ENCODE data around the gene PARD3B.

PARD3B gene

DNA sequence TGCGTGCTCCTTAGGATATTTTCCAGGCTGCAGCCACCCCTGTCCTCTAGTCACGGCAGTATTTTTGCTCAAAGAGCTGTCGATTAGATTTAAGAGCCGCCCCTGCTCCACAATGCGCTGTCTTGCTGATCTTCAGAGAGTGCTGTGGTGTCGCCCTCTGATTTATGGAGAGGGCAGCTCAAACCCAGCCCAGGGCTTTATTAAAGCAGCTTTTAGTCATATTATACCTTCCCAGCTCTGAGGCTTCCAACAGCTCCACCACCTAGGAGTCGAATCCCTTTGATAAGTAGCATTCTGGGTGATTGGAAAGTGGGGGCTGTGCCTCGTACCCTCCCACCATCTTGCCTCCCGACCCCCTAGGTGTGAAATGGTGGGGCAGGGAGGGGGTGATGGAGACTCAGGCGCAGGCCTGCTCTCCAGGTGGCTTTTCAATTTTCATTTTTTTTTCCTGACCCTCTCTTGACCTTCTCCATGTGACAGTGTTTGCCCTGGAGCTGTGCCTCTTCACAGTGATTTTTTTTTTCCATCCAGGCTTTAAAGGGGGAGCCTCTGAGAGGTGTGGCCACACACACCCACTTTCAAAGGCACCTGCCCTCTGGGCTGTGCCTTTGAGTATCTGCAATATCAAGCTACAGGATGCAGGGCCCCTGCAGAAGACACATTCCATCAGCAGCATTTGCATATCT is 1084.0 kb downstream of the PARD3B start:
- no peaks in the 10 kb centered on the region for H3K27me3 ChIP-seq (ENCODE audit: control insufficient read depth, insufficient read depth, low read length)
- no peak overlapping the region for H3K4me3 ChIP-seq (ENCODE audit: low read length)
- no peak overlapping the region for H3K4me2 ChIP-seq (ENCODE audit: low read length)
- no peak overlapping the region for H3K9ac ChIP-seq (ENCODE audit: low read depth, low read length)
- no peaks in the 10 kb centered on the region for H3K36me3 ChIP-seq (ENCODE audit: insufficient read depth, low read length)
- H3K9me3 ChIP-seq (replicated peaks; ENCODE audit: low read length): no peaks in the 10 kb centered on the region
- no peaks in the 10 kb centered on the region for H3K4me1 ChIP-seq (ENCODE audit: control insufficient read depth, insufficient read depth, low read length)

DNA sequence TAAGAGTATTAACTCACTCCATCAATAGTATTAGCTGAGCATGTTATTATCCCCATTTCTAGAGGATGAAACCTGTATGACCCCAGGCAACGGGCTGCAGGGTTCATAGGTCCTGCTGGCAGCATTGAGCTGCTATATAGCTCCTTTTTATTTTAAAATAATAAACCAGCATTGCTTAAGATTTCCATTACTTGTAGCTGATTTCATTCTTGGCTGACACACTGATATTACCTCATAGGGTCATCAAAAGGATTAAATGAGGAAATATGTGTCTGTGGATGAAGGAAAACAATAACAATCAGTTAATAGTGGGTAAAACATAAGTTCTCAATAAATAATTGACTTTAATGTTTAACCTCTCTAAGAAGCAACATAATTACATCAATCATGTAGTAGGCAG is 1088.7 kb downstream of the PARD3B start:
- Histone ChIP-seq H3K36me3 (ENCODE audit: insufficient read depth, low read length) (no peaks in the 10 kb centered on the region), H3K9ac (ENCODE audit: low read depth, low read length) (no peak overlapping the region), H3K4me3 (ENCODE audit: low read length) (no peak overlapping the region), H3K4me2 (ENCODE audit: low read length) (no peak overlapping the region), H3K9me3 (replicated peaks; ENCODE audit: low read length) (no peaks in the 10 kb centered on the region), H3K4me1 (ENCODE audit: control insufficient read depth, insufficient read depth, low read length) (no peaks in the 10 kb centered on the region), H3K27me3 (ENCODE audit: control insufficient read depth, insufficient read depth, low read length) (no peaks in the 10 kb centered on the region)

DNA sequence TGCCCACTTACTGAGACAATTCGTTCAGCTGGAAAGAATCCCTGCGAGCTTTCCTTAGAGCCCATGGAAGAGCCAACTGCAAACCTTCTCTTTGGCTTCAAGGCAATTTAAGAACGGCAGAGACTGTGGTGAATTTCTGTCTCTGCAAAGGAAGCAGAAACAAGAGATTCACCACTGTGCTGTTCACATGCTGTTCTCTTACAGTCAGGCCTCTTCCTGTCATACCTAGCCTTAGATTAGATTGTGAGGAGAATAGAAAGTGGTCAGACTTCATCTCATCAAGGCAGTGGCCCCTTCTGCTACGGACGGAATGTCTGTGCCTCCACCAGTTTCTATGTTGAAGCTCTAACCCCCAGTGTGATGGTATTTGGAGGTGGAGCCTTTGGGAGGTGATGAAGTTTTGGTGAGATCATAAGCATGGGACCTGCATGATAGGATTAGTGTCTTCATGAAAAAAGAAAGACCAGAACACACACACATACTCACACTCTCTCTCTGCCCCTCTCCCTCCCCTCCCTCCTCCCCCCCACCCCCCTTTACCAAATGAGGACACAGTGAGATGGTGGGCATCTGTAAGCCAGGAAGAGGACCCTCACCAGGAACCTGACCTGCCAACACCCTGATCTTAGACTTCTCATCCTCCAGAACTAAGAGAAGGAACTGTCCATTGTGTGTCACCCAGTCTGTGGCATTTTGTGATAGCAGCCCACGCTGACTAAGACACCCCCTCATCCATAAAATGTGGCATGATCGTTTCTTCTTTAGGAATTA is 1091.5 kb downstream of the PARD3B start:
- Histone ChIP-seq H3K4me2 (ENCODE audit: low read length) (no peak overlapping the region), H3K4me3 (ENCODE audit: low read length) (no peak overlapping the region), H3K4me1 (ENCODE audit: control insufficient read depth, insufficient read depth, low read length) (no peaks in the 10 kb centered on the region), H3K9me3 (replicated peaks; ENCODE audit: low read length) (no peaks in the 10 kb centered on the region), H3K9ac (ENCODE audit: low read depth, low read length) (no peak overlapping the region), H3K36me3 (ENCODE audit: insufficient read depth, low read length) (no peaks in the 10 kb centered on the region), H3K27me3 (ENCODE audit: control insufficient read depth, insufficient read depth, low read length) (no peaks in the 10 kb centered on the region)

DNA sequence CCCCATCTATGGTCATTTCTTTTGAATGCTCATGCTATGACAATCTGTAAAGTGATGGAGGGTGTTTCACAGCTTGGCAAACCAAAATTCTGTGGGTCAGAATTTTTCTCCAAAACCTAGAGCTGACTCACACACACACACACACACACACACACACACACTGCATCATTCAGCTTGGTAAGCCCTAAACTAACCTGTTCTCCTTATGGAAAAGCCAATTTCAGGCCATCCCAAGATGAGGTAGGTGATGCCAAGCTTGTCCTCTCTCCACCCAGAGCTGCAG is 1092.0 kb downstream of the PARD3B start:
- no peaks in the 10 kb centered on the region for H3K4me1 ChIP-seq (ENCODE audit: control insufficient read depth, insufficient read depth, low read length)
- no peak overlapping the region for H3K4me3 ChIP-seq (ENCODE audit: low read length)
- no peak overlapping the region for H3K4me2 ChIP-seq (ENCODE audit: low read length)
- H3K9me3 ChIP-seq (replicated peaks; ENCODE audit: low read length): no peaks in the 10 kb centered on the region
- H3K27me3 ChIP-seq (ENCODE audit: control insufficient read depth, insufficient read depth, low read length): no peaks in the 10 kb centered on the region
- H3K36me3 ChIP-seq (ENCODE audit: insufficient read depth, low read length): no peaks in the 10 kb centered on the region
- H3K9ac ChIP-seq (ENCODE audit: low read depth, low read length): no peak overlapping the region

GRCh38 chr2:205637779-205638503 is 1092.7 kb downstream of the PARD3B start:
- no peaks in the 10 kb centered on the region for H3K9me3 ChIP-seq (replicated peaks; ENCODE audit: low read length)
- no peaks in the 10 kb centered on the region for H3K4me1 ChIP-seq (ENCODE audit: control insufficient read depth, insufficient read depth, low read length)
- H3K4me3 ChIP-seq (ENCODE audit: low read length): no peak overlapping the region
- H3K27me3 ChIP-seq (ENCODE audit: control insufficient read depth, insufficient read depth, low read length): no peaks in the 10 kb centered on the region
- H3K4me2 ChIP-seq (ENCODE audit: low read length): no peak overlapping the region
- no peaks in the 10 kb centered on the region for H3K36me3 ChIP-seq (ENCODE audit: insufficient read depth, low read length)
- no peak overlapping the region for H3K9ac ChIP-seq (ENCODE audit: low read depth, low read length)

GRCh38 chr2:205640716-205641115 is 1095.4 kb downstream of the PARD3B start:
- Histone ChIP-seq H3K4me3 (ENCODE audit: low read length) (no peak overlapping the region), H3K9me3 (replicated peaks; ENCODE audit: low read length) (no peaks in the 10 kb centered on the region), H3K36me3 (ENCODE audit: insufficient read depth, low read length) (no peaks in the 10 kb centered on the region), H3K4me2 (ENCODE audit: low read length) (no peak overlapping the region), H3K9ac (ENCODE audit: low read depth, low read length) (no peak overlapping the region), H3K4me1 (ENCODE audit: control insufficient read depth, insufficient read depth, low read length) (no peaks in the 10 kb centered on the region), H3K27me3 (ENCODE audit: control insufficient read depth, insufficient read depth, low read length) (no peaks in the 10 kb centered on the region)

DNA sequence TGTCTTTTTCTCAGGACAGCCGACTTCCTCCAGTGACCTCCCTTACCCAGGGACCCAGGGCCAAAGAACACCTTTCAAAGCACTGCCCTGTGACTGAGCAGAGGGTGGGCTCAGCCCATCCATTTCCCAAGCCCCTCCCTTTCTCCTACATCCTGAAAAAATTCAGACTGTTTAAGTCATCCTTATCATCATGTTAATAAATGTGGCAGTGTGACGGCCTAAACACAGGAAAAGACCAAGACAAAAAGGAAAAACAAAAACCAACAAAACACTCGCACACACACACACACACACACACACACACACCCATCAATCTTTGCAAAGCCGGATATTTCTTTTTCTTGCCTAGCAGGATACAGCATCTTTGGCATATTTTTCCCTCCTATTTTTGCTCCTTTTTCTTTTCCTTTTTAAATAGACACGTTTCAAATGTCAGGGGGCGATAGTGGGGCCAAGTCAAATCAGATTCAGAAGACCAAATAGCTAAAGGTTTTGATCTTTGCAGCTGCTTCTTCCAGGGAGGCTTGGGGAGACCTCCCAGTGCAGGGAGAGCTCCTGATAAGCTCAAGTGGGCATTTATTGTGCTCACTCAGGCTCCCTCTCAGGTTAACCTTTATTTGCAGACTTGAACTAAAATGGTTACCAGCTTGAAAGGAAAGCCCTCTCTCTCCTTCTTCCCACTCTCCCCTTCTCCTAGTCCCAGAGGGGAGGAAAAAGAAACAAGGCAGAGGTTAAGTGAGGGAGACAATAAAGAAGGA is 1097.5 kb downstream of the PARD3B start:
- Histone ChIP-seq H3K9ac (ENCODE audit: low read depth, low read length) (no peak overlapping the region), H3K4me2 (ENCODE audit: low read length) (no peak overlapping the region), H3K27me3 (ENCODE audit: control insufficient read depth, insufficient read depth, low read length) (no peaks in the 10 kb centered on the region), H3K9me3 (replicated peaks; ENCODE audit: low read length) (no peaks in the 10 kb centered on the region), H3K36me3 (ENCODE audit: insufficient read depth, low read length) (no peaks in the 10 kb centered on the region), H3K4me1 (ENCODE audit: control insufficient read depth, insufficient read depth, low read length) (no peaks in the 10 kb centered on the region), H3K4me3 (ENCODE audit: low read length) (no peak overlapping the region)

DNA sequence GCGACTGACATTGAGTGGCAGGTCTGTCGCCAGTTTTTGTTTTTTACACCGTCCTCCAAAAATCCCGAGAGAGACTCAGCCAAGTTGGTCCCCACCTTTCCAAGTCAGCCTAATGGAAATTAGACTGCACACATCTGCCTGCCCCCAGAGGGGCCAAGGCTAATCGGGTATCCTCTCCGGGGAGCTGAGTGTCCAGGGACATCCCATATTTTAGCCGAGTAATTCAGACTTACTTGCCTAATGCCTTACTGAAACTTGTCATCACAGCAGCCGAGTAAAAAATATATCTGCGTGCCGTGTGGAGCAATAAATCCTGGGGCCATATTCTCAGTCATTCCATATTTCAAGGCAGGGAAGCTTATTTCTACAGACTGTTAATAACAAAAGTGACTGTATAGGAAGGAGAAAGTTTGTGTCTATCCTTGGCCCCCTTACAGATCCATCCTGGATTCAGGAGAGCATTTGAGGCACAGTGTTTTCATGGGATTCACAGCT is 1098.2 kb downstream of the PARD3B start:
- Histone ChIP-seq H3K4me3 (ENCODE audit: low read length) (no peak overlapping the region), H3K27me3 (ENCODE audit: control insufficient read depth, insufficient read depth, low read length) (no peaks in the 10 kb centered on the region), H3K36me3 (ENCODE audit: insufficient read depth, low read length) (no peaks in the 10 kb centered on the region), H3K4me2 (ENCODE audit: low read length) (no peak overlapping the region), H3K4me1 (ENCODE audit: control insufficient read depth, insufficient read depth, low read length) (no peaks in the 10 kb centered on the region), H3K9ac (ENCODE audit: low read depth, low read length) (no peak overlapping the region), H3K9me3 (replicated peaks; ENCODE audit: low read length) (no peaks in the 10 kb centered on the region)

- no peaks in the 10 kb centered on the region for H3K4me1 ChIP-seq (ENCODE audit: control insufficient read depth, insufficient read depth, low read length)
- no peak overlapping the region for H3K4me3 ChIP-seq (ENCODE audit: low read length)
- no peaks in the 10 kb centered on the region for H3K27me3 ChIP-seq (ENCODE audit: control insufficient read depth, insufficient read depth, low read length)
- no peaks in the 10 kb centered on the region for H3K9me3 ChIP-seq (replicated peaks; ENCODE audit: low read length)
- H3K9ac ChIP-seq (ENCODE audit: low read depth, low read length): no peak overlapping the region
- no peaks in the 10 kb centered on the region for H3K36me3 ChIP-seq (ENCODE audit: insufficient read depth, low read length)
- H3K4me2 ChIP-seq (ENCODE audit: low read length): no peak overlapping the region
Measured at GRCh38 chr2:205644018-205644417, 1098.7 kb downstream of the PARD3B start.

DNA sequence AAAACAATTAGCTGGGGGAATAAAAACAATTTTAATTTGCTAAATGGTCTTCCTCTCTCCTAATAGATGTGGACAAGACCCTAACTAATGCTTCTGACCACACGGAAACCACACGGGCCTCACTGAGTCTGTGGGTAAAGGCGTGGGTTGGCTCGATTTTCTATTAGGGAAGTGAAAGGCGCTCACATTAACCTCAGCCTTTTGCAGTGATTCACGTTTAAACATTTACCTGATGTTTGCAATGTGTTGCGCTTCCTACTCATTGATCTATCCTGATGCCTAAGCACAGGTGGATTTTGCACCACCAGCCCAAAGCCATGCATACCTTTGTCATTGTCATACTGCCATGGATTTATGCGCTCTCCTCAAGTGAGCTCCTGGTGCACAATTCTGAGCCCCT is 1101.4 kb downstream of the PARD3B start:
- no peak overlapping the region for H3K4me3 ChIP-seq (ENCODE audit: low read length)
- no peaks in the 10 kb centered on the region for H3K36me3 ChIP-seq (ENCODE audit: insufficient read depth, low read length)
- no peaks in the 10 kb centered on the region for H3K4me1 ChIP-seq (ENCODE audit: control insufficient read depth, insufficient read depth, low read length)
- H3K27me3 ChIP-seq (ENCODE audit: control insufficient read depth, insufficient read depth, low read length): no peaks in the 10 kb centered on the region
- no peak overlapping the region for H3K4me2 ChIP-seq (ENCODE audit: low read length)
- no peak overlapping the region for H3K9ac ChIP-seq (ENCODE audit: low read depth, low read length)
- no peaks in the 10 kb centered on the region for H3K9me3 ChIP-seq (replicated peaks; ENCODE audit: low read length)

DNA sequence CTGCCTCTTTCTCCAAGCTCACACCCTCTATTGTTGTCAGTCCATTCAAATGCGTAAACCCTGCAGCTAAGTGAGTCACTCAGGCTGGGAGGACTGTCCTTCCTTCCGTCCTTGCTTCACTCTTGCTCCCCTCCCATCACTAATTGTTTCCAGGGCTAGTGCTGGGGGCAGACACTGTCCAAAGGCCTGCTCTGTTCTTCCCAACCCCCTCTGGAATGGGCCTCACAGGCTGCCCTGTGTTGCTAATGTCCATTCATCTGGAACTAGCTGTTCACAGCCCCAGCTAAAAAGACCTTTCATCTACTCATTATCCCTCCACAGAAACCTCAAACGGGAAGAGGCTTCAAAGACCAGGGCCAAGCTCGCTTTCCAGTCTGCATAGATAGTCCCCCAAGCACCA is 1105.2 kb downstream of the PARD3B start:
- no peaks in the 10 kb centered on the region for H3K9me3 ChIP-seq (replicated peaks; ENCODE audit: low read length)
- H3K36me3 ChIP-seq (ENCODE audit: insufficient read depth, low read length): no peaks in the 10 kb centered on the region
- H3K9ac ChIP-seq (ENCODE audit: low read depth, low read length): no peak overlapping the region
- H3K27me3 ChIP-seq (ENCODE audit: control insufficient read depth, insufficient read depth, low read length): no peaks in the 10 kb centered on the region
- H3K4me3 ChIP-seq (ENCODE audit: low read length): no peak overlapping the region
- H3K4me1 ChIP-seq (ENCODE audit: control insufficient read depth, insufficient read depth, low read length): peaks cover 8% of the 10 kb centered on the region
- H3K4me2 ChIP-seq (ENCODE audit: low read length): no peak overlapping the region

Measured in skeletal muscle satellite cell (primary cell).